Fibroblast of lung (primary cell): ENCODE measurements around the gene MOSPD3. TPM values are rescaled to one million over a fixed set of nuclear protein-coding genes. Genes with fewer than 3 reads are reported as not detected.
A peak's percentile ranks its signal among the peaks of the same experiment; 100 is the strongest.

ENCODE experiments used
- DNase-seq, 2 donors: peaks; one replicate each; pipeline versions ENCODE4 v3.0.0 to v3.0.0-alpha.2; 2010; ENCODE audit warnings: low read depth in 2 of 2
- H2AFZ ChIP-seq: 2 replicates; pipeline ENCODE4 v1.5.1; 2012; ENCODE audit warnings: low read length, control low read depth, inconsistent platforms
- H3K27ac ChIP-seq: 2 replicates; pipeline ENCODE4 v1.5.1; 2011; ENCODE audit warnings: low read length, control low read depth; ENCODE audit not compliant: insufficient read depth
- H3K27me3 ChIP-seq: 2 replicates; pipeline ENCODE4 v1.5.1; 2011; ENCODE audit warnings: mild to moderate bottlenecking, low read length; ENCODE audit not compliant: control insufficient read depth, insufficient read depth
- H3K36me3 ChIP-seq: 2 replicates; pipeline ENCODE4 v1.5.1; 2011; ENCODE audit warnings: low read length; ENCODE audit not compliant: control insufficient read depth, insufficient read depth
- H3K4me1 ChIP-seq: 2 replicates; pipeline ENCODE4 v1.5.1; 2011; ENCODE audit warnings: low read length; ENCODE audit not compliant: control insufficient read depth, insufficient read depth; ENCODE audit errors: extremely low read depth
- H3K4me2 ChIP-seq: 2 replicates; pipeline ENCODE4 v1.5.1; 2011; ENCODE audit warnings: low read length, control low read depth; ENCODE audit not compliant: insufficient read depth; ENCODE audit errors: extremely low read depth
- H3K4me3 ChIP-seq, 4 experiments: fragments of 200-600 bp in 1 of 4; sonication (generic) in 1 of 4; replicated peaks in 1 of 4; 2 replicates each; pipeline ENCODE4 v1.5.1; 2011 to 2016; ENCODE audit warnings: low read length in 4 of 4, low read depth in 3 of 4, mild to moderate bottlenecking in 3 of 4, control low read depth in 2 of 4, inconsistent platforms in 1 of 4, mixed read lengths in 1 of 4; ENCODE audit not compliant: insufficient read depth in 1 of 4; ENCODE audit errors: control extremely low read depth in 1 of 4
- H3K79me2 ChIP-seq: 2 replicates; pipeline ENCODE4 v1.5.1; 2012; ENCODE audit warnings: mild to moderate bottlenecking, low read length, inconsistent platforms; ENCODE audit not compliant: control insufficient read depth, insufficient read depth
- H3K9ac ChIP-seq: 2 replicates; pipeline ENCODE4 v1.5.1; 2011; ENCODE audit warnings: mild to moderate bottlenecking, low read length, control low read depth; ENCODE audit not compliant: insufficient read depth
- H3K9me3 ChIP-seq: 2 replicates; pipeline ENCODE4 v1.5.1; 2012; ENCODE audit warnings: low read depth, low read length; ENCODE audit not compliant: control insufficient read depth, insufficient read depth
- H4K20me1 ChIP-seq: 2 replicates; pipeline ENCODE4 v1.5.1; 2011; ENCODE audit warnings: low read length; ENCODE audit not compliant: control insufficient read depth, insufficient read depth; ENCODE audit errors: extremely low read depth
- EZH2 ChIP-seq: IDR thresholded peaks from 2 replicates; pipeline ENCODE4 v1.5.1; 2012; ENCODE audit warnings: low read length, control low read depth, mild to moderate bottlenecking; ENCODE audit errors: missing control alignments
- polyA plus RNA-seq, 2 donors: library from polyadenylated mRNA; depleted of rRNA in 1 of 2; stranded (reverse) in 1 of 2; unstranded in 1 of 2; fragments of >200 nt; gene quantifications; 2 replicates each; pipeline ENCODE4 v1.2.1, GENCODE V29; 2011 to 2012; ENCODE audit warnings: missing spikeins in 1 of 2
- total RNA-seq: library from RNA; depleted of rRNA; stranded (reverse); fragments of >200 nt; gene quantifications from 2 replicates; pipeline ENCODE4 v1.2.1, GENCODE V29; 2014
- TF ChIP-seq, protein P1 (sequence below), 2 donors: IDR thresholded peaks in 1 of 2; conservative IDR thresholded peaks in 1 of 2; 1 replicate in 1 of 2; 2 replicates in 1 of 2; pipeline ENCODE4 v1.5.1; 2011 to 2012; ENCODE audit warnings: low read length in 2 of 2, control low read depth in 1 of 2, inconsistent platforms in 1 of 2, low read depth in 1 of 2, mild to moderate bottlenecking in 1 of 2

MOSPD3 gene
- total and polyA plus RNA-seq, 2 donors (not counting 1 experiment from before 2014, with no cell fraction given): 5.9 to 12.8 TPM

DNA sequence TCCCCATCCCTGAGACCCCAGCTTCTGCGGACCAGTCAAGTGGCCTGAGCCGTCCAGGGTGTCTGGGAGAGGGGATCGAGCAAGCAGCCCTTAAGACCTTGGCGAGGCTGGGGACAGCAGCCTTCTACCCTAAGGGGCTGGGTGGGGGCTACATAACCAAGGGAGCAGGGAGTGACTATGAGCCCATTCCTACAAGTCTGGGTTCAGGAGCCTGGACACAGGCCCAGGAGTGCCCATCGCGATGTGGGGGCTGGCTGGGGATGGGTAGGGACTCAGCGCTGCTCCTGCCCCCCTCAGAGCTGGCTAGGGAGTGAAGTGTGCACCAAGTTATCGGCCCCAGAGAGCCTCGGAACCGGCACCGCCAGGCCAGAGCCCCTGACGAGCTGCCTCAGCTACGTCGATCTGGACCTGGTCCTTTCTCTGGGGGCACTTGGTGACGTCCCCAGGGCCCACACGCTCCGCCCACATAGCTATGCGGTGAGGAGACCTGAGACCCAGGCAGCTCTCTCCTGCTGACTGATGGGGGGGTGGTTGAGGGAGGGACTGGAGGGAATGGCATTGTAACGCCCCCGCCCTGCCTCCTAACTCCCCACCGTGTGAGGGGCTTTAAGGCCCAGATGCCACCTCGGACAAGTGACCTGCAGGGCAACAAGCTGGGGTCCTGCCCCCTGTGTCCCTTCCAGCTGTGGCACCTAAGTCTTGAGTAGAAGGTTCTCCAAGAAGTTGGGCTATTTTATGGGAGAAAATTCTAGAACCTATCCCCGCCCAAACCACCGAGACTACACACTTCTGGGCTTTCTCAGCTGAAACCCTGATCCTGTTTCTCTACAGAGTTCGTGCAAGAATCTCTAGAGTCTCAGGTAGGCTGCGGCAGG lies 41.1 kb upstream of the MOSPD3 start:
- H3K4me1 ChIP-seq: no peaks in the 10 kb centered on the region
- no peaks in the 10 kb centered on the region for H3K9me3 ChIP-seq
- H3K27ac ChIP-seq: no peak overlapping the region
- H3K79me2 ChIP-seq: no peaks in the 10 kb centered on the region
- no peaks in the 10 kb centered on the region for H3K27me3 ChIP-seq
- H3K4me2 ChIP-seq: no peak overlapping the region
- H3K4me3 ChIP-seq: no peak overlapping the region
- no peaks in the 10 kb centered on the region for H4K20me1 ChIP-seq
- TF ChIP-seq, protein P1, sequence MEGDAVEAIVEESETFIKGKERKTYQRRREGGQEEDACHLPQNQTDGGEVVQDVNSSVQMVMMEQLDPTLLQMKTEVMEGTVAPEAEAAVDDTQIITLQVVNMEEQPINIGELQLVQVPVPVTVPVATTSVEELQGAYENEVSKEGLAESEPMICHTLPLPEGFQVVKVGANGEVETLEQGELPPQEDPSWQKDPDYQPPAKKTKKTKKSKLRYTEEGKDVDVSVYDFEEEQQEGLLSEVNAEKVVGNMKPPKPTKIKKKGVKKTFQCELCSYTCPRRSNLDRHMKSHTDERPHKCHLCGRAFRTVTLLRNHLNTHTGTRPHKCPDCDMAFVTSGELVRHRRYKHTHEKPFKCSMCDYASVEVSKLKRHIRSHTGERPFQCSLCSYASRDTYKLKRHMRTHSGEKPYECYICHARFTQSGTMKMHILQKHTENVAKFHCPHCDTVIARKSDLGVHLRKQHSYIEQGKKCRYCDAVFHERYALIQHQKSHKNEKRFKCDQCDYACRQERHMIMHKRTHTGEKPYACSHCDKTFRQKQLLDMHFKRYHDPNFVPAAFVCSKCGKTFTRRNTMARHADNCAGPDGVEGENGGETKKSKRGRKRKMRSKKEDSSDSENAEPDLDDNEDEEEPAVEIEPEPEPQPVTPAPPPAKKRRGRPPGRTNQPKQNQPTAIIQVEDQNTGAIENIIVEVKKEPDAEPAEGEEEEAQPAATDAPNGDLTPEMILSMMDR (conservative IDR thresholded peaks at IDR 0.05 in 1 of 2, IDR thresholded peaks at IDR 0.05 in 1 of 2; ENCODE audit: low read depth in 1 of 2, low read length in 2 of 2): no peak
- no peak for TF ChIP-seq EZH2
- H3K36me3 ChIP-seq: peaks cover 18% of the 10 kb centered on the region
- peak in 1 of 2 donors; percentile 40 for DNase-seq
- no peak overlapping the region for H2AFZ ChIP-seq
- no peak overlapping the region for H3K9ac ChIP-seq

DNA sequence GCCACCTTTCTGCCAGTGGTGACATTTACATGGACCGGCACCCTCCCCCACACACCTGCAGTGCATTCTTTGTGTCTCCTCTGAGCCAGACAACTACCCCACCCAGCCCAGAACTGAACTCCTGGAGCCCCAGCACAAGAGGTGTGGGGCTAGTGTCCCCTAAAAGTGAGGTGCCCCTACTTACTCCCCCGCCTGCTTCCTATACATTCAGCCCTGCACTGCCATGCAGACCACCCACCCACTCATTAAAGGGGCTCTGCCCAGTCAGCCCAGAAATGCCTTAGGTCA lies 40.6 kb upstream of the MOSPD3 start:
- no peaks in the 10 kb centered on the region for H3K27me3 ChIP-seq
- H3K9ac ChIP-seq: no peak overlapping the region
- peaks cover 21% of the 10 kb centered on the region for H3K36me3 ChIP-seq
- no peak overlapping the region for H3K4me3 ChIP-seq
- H3K27ac ChIP-seq: no peak overlapping the region
- H3K79me2 ChIP-seq: no peaks in the 10 kb centered on the region
- TF ChIP-seq, protein P1 (conservative IDR thresholded peaks at IDR 0.05 in 1 of 2, IDR thresholded peaks at IDR 0.05 in 1 of 2; ENCODE audit: low read depth in 1 of 2, low read length in 2 of 2): no peak
- TF ChIP-seq EZH2: no peak
- no peaks in the 10 kb centered on the region for H4K20me1 ChIP-seq
- H3K4me2 ChIP-seq: no peak overlapping the region
- no peak overlapping the region for H2AFZ ChIP-seq
- DNase-seq: no peak
- H3K9me3 ChIP-seq: no peaks in the 10 kb centered on the region
- H3K4me1 ChIP-seq: no peaks in the 10 kb centered on the region

DNA sequence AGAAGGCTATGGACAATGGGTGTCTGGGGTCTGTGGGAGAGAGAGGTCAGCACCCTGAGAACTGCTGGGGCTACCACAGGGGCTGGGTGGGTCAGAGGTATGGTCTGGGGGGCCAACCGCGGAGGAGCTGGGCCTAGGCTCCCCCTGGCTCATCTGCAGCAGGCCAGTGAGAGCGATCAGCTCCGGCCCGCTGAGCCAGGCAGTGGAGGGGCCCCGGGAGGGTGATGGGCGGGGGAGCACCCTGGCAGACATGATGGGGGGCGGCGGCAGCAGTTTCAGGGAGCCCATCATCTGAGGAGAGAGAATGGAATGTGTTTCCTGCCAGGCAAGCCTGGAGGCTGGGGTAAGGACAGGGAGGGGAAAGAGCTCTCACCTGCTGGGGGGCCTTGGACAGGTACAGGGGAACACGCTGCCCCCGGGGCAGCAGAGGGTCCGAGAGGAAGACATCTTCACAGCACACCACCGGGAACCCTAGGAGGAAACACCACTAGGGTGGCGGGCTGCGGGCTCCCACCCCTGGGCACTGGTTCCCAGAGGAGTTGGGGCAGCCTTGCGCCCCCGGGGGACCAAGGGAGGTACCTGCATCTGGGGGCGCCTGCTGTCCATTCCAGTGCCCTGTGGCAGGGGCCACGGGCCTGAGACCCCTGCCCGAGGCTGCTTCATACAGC lies 39.9 kb upstream of the MOSPD3 start:
- Histone ChIP-seq H3K4me3 (no peak overlapping the region), H3K36me3 (peaks cover 24% of the 10 kb centered on the region), H3K4me1 (no peaks in the 10 kb centered on the region), H3K9ac (no peak overlapping the region), H3K4me2 (no peak overlapping the region), H3K27me3 (no peaks in the 10 kb centered on the region), H2AFZ (no peak overlapping the region), H3K79me2 (no peaks in the 10 kb centered on the region), H3K27ac (no peak overlapping the region), H4K20me1 (no peaks in the 10 kb centered on the region), H3K9me3 (no peaks in the 10 kb centered on the region)
- TF ChIP-seq EZH2: no peak
- TF ChIP-seq, protein P1 (conservative IDR thresholded peaks at IDR 0.05 in 1 of 2, IDR thresholded peaks at IDR 0.05 in 1 of 2; ENCODE audit: low read depth in 1 of 2, low read length in 2 of 2): no peak
- no peak for DNase-seq
